Globus pallidus (tissue), 1 donor: ENCODE results near the gene SLC29A2.
A peak's percentile ranks its signal among the peaks of the same experiment; 100 is the strongest.
"Not testable (repeated sequence)": the region's sequence is repeated elsewhere in the genome, so short reads cannot be mapped to it uniquely, and the experiment has no call there.

Source experiments
- DNase-seq: peaks from one replicate; pipeline ENCODE4 v3.0.0-alpha.2; 2015; ENCODE audit warnings: low spot score

Gene SLC29A2

GRCh38 chr11:66333896-66334604 is 37.5 kb downstream of the SLC29A2 start:
- DNase-seq: no peak

DNA sequence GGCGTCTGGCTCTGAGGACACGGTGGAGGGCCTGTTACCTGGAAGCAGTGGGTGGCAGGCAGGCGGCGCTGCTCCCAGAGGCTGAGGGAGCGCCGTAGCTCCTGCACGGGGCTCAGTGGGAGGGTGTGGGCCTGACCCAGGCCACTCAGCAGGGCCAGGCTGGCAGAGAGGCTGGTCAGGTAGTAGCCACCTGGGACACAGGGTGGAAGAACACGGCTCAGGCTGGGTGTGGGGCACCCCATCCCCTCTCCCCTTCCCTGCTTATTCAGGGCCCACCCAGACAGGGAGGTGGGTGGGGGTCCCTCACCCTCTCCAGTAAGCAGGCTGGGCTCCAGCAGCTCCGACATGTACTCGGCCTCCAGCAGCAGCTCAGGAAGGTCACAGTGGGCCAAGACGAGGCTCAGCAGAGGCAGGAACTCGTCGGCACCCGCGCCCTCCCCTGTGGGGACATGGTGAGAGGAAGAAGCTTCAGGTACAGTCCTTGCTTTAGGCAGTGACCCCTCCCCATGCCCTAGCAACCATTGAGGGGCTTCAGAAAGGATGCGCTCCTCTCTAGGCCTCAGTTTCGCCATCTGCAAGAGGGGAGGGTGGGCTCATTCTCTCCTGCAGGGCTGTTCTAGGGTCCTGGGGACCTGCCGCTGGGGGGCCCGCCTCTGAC is 38.2 kb downstream of the SLC29A2 start:
- no peak for DNase-seq

DNA sequence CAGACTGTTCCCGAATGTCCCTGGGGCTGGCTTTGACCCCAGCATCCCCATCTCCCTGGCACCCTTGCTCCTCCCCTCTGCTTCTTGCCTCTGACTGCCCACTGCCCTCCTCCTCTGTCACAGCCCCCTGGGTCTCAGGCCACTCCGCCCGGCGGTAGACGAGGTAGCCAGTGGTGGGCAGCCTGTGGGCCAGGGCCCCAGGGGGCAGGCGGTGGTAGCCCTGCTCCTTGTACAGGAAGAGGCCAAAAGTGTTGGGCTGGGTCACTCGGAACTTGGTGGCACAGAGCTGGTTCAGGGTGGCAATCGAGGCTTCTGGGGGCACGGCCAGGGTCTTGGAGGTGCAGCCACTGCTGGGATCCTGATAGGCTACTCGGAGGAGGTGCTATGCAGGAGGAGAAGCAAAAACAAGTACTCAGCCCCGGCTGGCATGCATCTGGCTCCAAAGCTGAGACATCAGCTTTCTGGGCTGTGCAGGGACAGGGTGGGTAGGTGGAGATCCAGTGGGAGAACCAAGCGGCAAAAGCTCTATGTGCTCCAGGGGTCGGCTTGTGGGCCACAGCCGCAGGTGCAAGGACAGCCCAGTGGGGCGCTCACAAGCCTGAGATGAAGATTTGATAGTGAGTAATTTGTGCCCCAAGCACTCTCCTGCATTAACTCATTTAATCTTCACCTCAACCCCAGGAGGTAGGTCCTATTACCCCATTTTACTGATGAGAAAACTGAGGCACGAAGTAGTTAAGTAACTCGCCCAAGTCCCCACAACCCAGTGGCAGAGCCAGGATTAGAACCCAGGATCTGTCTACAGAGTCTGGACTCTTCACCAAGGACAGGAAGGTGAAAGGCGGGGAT is 39.0 kb downstream of the SLC29A2 start:
- DNase-seq: no peak

GRCh38 chr11:66331542-66332370 is 39.8 kb downstream of the SLC29A2 start:
- DNase-seq: no peak

GRCh38 chr11:66330931-66331330 is 40.6 kb downstream of the SLC29A2 start:
- no peak for DNase-seq

- DNase-seq: no peak
Measured at GRCh38 chr11:66329165-66329673, 42.3 kb downstream of the SLC29A2 start.

GRCh38 chr11:66328302-66329144 is 43.0 kb downstream of the SLC29A2 start:
- DNase-seq: peak; percentile 64

DNA sequence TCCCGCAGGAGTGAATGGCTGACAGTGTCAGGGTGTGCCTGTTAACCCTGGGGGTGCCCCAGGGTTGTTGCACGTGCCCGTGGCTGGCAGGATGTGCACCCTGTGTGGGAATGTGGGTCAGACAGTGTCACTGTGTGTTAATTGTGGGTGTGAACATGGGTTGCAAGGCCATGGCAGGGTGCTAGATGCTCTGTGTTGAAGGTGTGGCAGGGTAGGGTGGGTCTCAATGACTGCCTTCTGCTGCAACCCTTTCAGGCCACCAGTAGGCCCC is 43.6 kb downstream of the SLC29A2 start:
- DNase-seq: no peak

DNA sequence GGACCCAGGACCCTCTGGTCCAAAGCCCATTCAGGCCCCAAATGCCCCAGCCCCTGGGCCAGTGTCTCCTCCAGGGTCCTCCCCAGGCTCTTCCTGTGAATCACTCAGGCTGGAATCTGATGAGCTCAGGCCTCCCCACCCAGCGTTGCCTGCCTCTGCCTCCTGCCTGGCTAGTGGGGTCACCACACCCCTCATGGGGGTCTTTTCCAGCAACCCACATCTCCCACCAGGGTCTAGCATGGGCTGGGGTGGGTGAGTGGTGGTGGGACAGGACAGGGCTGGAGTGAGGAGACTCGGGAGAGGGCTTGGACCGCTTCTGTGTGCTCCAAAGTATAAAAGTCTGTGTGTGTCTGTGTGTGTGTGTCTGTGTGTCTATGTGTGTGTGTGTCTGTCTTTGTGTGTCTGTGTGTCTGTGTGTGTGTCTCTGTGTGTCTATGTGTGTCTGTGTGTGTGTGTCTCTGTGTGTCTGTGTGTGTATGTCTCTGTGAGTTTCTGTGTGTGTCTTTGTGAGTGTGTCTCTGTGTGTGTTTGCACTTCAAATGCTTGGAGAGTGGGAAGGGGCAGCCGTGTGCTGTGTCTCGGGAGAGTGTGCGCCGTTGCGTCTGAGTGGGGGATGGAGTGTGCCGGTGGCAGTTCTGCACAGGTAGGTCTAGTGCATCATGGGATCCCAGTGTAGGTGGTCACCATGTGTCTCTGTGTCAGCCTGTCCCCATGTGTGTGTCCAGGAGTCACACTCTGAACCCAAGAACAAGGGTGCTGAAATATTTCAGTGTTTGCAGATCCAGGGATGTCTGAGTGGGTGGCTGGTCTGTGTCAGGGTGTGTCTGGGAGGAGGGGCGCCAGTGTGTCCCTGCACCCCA is 44.2 kb downstream of the SLC29A2 start:
- no peak for DNase-seq

GRCh38 chr11:66326261-66327111 is 45.1 kb downstream of the SLC29A2 start:
- DNase-seq: no peak

DNA sequence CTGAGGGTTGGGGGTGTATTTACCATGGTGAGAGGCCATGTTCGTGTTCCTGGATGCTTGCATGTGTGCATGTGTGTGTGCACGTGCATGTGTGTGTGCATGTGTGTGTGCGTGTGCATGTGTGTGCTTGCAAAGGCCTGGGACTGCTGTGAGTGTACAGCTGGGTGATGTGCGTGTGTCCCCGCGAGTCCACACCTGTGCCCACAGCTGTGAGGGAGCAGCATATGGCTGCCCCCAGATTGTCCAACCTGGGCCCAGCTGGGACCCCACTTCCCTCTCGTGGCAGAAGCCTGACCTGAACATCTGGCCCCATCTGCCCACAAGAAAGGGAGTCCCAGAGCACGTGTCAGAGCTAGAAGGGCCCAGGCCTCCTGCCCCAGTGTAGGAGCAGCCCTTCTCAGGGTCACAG is 46.3 kb downstream of the SLC29A2 start:
- no peak for DNase-seq

GRCh38 chr11:66324664-66325063 is 46.9 kb downstream of the SLC29A2 start:
- DNase-seq: no peak

- DNase-seq: no peak
Measured at GRCh38 chr11:66323684-66324083, 47.9 kb downstream of the SLC29A2 start.

- no peak for DNase-seq
Measured at GRCh38 chr11:66322732-66323427, 48.7 kb downstream of the SLC29A2 start.

DNA sequence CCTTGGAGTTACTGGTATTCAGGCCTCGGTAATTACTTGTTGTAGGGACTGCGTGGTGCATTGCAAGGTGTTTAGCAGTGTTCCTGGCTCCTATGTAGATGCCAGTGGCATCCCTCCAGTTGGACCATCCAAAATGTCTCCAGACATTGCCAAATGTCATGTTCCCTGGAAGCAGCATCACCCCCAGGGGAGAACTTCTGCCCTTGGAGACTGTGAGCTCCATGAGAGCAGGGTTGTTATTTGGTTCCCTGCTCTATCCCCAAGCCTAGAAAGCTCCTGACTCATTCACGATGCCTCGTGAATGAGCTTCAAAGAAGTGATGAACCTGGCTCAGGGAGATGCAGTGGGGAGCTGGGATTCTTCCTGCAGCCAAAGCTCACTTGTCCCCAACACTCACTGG is 50.0 kb downstream of the SLC29A2 start:
- DNase-seq: no peak

- not testable (repeated sequence) for DNase-seq
Measured at GRCh38 chr11:66320748-66321147, 50.8 kb downstream of the SLC29A2 start.

- not testable (repeated sequence) for DNase-seq
Measured at GRCh38 chr11:66320289-66320688, 51.3 kb downstream of the SLC29A2 start.

DNA sequence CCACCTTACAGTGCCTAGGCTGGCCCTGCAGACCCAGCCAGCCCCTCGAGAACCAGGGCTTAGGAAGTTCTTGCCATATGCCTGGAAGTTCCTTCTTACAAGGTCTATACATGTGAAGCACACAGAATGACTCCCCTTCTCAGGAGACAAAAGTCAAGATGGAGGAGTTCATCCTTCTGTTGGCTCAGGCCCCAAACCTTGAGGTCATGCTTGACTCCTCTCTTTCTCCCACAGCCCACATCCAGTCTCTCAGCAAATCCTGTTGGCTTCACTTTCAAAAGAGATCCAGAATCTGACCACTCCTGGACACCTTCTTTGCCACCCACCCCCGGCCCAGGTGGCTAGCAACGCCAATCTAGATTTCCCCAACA is 53.0 kb downstream of the SLC29A2 start:
- no peak for DNase-seq
